HepG2 (cell line): Measurements from ENCODE around the gene PDE3A. TPM values are rescaled to one million over a fixed set of nuclear protein-coding genes. Genes with fewer than 3 reads are reported as not detected.

Experiments used
- ATAC-seq: fragments of 200-7000 bp; cut with Tn5 transposase; 3 replicates; pipeline ENCODE4 v1.9.1; 2020; ENCODE audit warnings: mild to moderate bottlenecking, moderate library complexity
- BruUV-seq: library from RNA; stranded (reverse); fragments of 400-500 nt; replicated peaks from 2 replicates; lab custom pipeline; 2021; lab: Mats Ljungman, UMichigan
- CTCF ChIA-PET: fragments of 300-600 bp; formaldehyde crosslinking; extraction: SDS; loops from one replicate; lab custom pipeline; 2021; ENCODE audit warnings: low total read pairs, inconsistent platforms, low intra/inter-chr PET ratio; lab: Yijun Ruan, JAX
- POLR2A ChIA-PET: fragments of 350-600 bp; sonication (Branson Sonifier 250); formaldehyde crosslinking; loops from one replicate; lab custom pipeline; 2020; ENCODE audit warnings: antibody characterized with exemption, inconsistent platforms; lab: Yijun Ruan, JAX
- DNase-seq: peaks from one replicate; pipeline ENCODE4 v3.0.0-alpha.2; 2015; ENCODE audit warnings: low spot score
- FAIRE-seq: peaks from 3 replicates; lab custom pipeline; 2011; peaks lifted over from hg19 to GRCh38; lab: Jason Lieb, UNC
- H2AFZ ChIP-seq: one replicate; pipeline ENCODE4 v1.6.1; 2011; ENCODE audit warnings: low read length, inconsistent platforms
- H3K27ac ChIP-seq: fragments of 300-600 bp; 3 replicates; pipeline ENCODE4 v1.8.0; 2011; ENCODE audit warnings: mixed run types, mild to moderate bottlenecking, mixed read lengths, low read length, inconsistent platforms; ENCODE audit not compliant: insufficient read depth; ENCODE audit errors: extremely low read length
- H3K27me3 ChIP-seq, 2 experiments: fragments of 200-600 bp in 1 of 2; 2 replicates in 1 of 2; 3 replicates in 1 of 2; pipeline versions ENCODE4 v1.6.0 to v1.8.0; 2011; ENCODE audit warnings: low read length in 2 of 2, mild to moderate bottlenecking in 2 of 2, moderate library complexity in 2 of 2, inconsistent platforms in 1 of 2; ENCODE audit not compliant: insufficient read depth in 2 of 2, control insufficient read depth in 1 of 2
- H3K36me3 ChIP-seq, 2 experiments: fragments of 200-600 bp in 1 of 2; replicated peaks in 1 of 2; 2 replicates in 1 of 2; 3 replicates in 1 of 2; pipeline versions ENCODE4 v1.5.1 to v1.8.0; 2011; ENCODE audit warnings: low read length in 2 of 2, inconsistent platforms in 1 of 2; ENCODE audit not compliant: insufficient read depth in 2 of 2, control insufficient read depth in 1 of 2
- H3K4me1 ChIP-seq: 2 replicates; pipeline ENCODE4 v1.5.1; 2012; ENCODE audit warnings: low read length, inconsistent platforms; ENCODE audit not compliant: insufficient read depth
- H3K4me2 ChIP-seq: 2 replicates; pipeline ENCODE4 v1.6.0; 2011; ENCODE audit warnings: low read depth, low read length, inconsistent platforms
- H3K4me3 ChIP-seq, 3 experiments: fragments of 200-600 bp in 1 of 3; sonication (generic), shearing (Covaris generic) in 1 of 3; replicated peaks in 1 of 3; 2 replicates each; pipeline ENCODE4 v1.5.1; 2011 to 2016; ENCODE audit warnings: low read length in 3 of 3, inconsistent platforms in 2 of 3, low read depth in 2 of 3, mild to moderate bottlenecking in 2 of 3, control low read depth in 1 of 3, mixed read lengths in 1 of 3; ENCODE audit not compliant: insufficient read depth in 1 of 3
- H3K79me2 ChIP-seq: one replicate; pipeline ENCODE4 v1.6.1; 2011; ENCODE audit warnings: low read length, inconsistent platforms; ENCODE audit not compliant: insufficient read depth
- H3K9ac ChIP-seq: 2 replicates; pipeline ENCODE4 v1.6.0; 2011; ENCODE audit warnings: mild to moderate bottlenecking, low read depth, low read length, inconsistent platforms; ENCODE audit not compliant: insufficient read depth
- H3K9me3 ChIP-seq: 2 replicates; pipeline ENCODE4 v1.5.1; 2012; ENCODE audit warnings: mild to moderate bottlenecking, low read length
- H4K20me1 ChIP-seq: 2 replicates; pipeline ENCODE4 v1.6.0; 2011; ENCODE audit warnings: inconsistent platforms, mild to moderate bottlenecking, low read length, moderate library complexity; ENCODE audit not compliant: insufficient read depth
- ARNT2 ChIP-seq: sonication (generic); formaldehyde crosslinking; IDR thresholded peaks from 2 replicates; pipeline ENCODE4 v1.8.0; 2022; ENCODE audit warnings: mild to moderate bottlenecking, low read depth, missing genetic modification reagents, moderate library complexity
- ATF7 ChIP-seq, 2 experiments: fragments of 450-650 bp in 1 of 2; sonication (generic) in 1 of 2; formaldehyde crosslinking in 1 of 2; IDR thresholded peaks; 2 replicates each; pipeline versions ENCODE4 v1.4.0 to v1.6.1; 2016 to 2020; ENCODE audit warnings: antibody characterized with exemption in 1 of 2, mild to moderate bottlenecking in 1 of 2, missing genetic modification reagents in 1 of 2
- FLYWCH1 ChIP-seq: sonication (generic); formaldehyde crosslinking; IDR thresholded peaks from 2 replicates; pipeline ENCODE4 v1.8.1; 2023; ENCODE audit warnings: mild to moderate bottlenecking, missing genetic modification reagents
- KLF9 ChIP-seq: IDR thresholded peaks from 2 replicates; pipeline ENCODE4 v1.6.1; 2016; ENCODE audit warnings: low read depth
- MBD4 ChIP-seq: IDR thresholded peaks from 2 replicates; pipeline ENCODE4 v1.6.1; 2012; ENCODE audit warnings: low read length, inconsistent platforms, borderline replicate concordance
- MTA3 ChIP-seq: sonication (generic); formaldehyde crosslinking; IDR thresholded peaks from 2 replicates; pipeline ENCODE4 v1.4.0; 2020; ENCODE audit warnings: missing genetic modification reagents
- PHF21A ChIP-seq: sonication (generic); formaldehyde crosslinking; IDR thresholded peaks from 2 replicates; pipeline ENCODE4 v1.5.0; 2020; ENCODE audit warnings: mild to moderate bottlenecking, missing genetic modification reagents
- PLRG1 ChIP-seq: fragments of 450-650 bp; conservative IDR thresholded peaks from 2 replicates; pipeline ENCODE4 v1.6.1; 2016
- REXO4 ChIP-seq: sonication (generic); formaldehyde crosslinking; IDR thresholded peaks from 2 replicates; pipeline ENCODE4 v1.8.0; 2022; ENCODE audit warnings: missing genetic modification reagents, mild to moderate bottlenecking, borderline replicate concordance
- SIN3A ChIP-seq: IDR thresholded peaks from 2 replicates; pipeline ENCODE4 v1.6.1; 2011; ENCODE audit warnings: low read depth, mild to moderate bottlenecking, control low read depth, low read length, borderline replicate concordance
- THAP7 ChIP-seq: sonication (generic); formaldehyde crosslinking; IDR thresholded peaks from 2 replicates; pipeline ENCODE4 v1.8.1; 2023; ENCODE audit warnings: mild to moderate bottlenecking, missing genetic modification reagents
- ZBTB3 ChIP-seq: sonication (generic); formaldehyde crosslinking; IDR thresholded peaks from 2 replicates; pipeline ENCODE4 v1.4.0; 2020; ENCODE audit warnings: low read depth, mild to moderate bottlenecking, moderate library complexity, missing genetic modification reagents, borderline replicate concordance
- ZNF10 ChIP-seq: sonication (generic); formaldehyde crosslinking; IDR thresholded peaks from 2 replicates; pipeline ENCODE4 v1.4.0; 2020; ENCODE audit warnings: mild to moderate bottlenecking, low read depth, missing genetic modification reagents, borderline replicate concordance
- ZNF574 ChIP-seq: sonication (generic); formaldehyde crosslinking; IDR thresholded peaks from 2 replicates; pipeline ENCODE4 v1.4.0; 2020; ENCODE audit warnings: missing genetic modification reagents
- ZNF609 ChIP-seq: sonication (generic); formaldehyde crosslinking; IDR thresholded peaks from 2 replicates; pipeline ENCODE4 v1.4.0; 2020; ENCODE audit warnings: mild to moderate bottlenecking, missing genetic modification reagents, borderline replicate concordance
- WGBS: methylation state at CpG from one replicate; pipeline ENCODE4 v1.1.6; 2017; ENCODE audit warnings: low lambda C conversion rate; 5-methylcytosine and 5-hydroxymethylcytosine counted together
- in situ Hi-C: cut with HindIII; loops from 2 replicates; pipeline ENCODE4 v1.10.0; 2017; ENCODE audit warnings: low pct_unique_long_range_greater_than_20kb; ENCODE audit not compliant: extremely low pct_ligation_motif_present
- intact Hi-C: fragments of 100-400 bp; cut with micrococcal nuclease; formaldehyde crosslinking; loops from one replicate; pipeline ENCODE4 v1.10.0; 2022; ENCODE audit not compliant: unreplicated experiment
- polyA plus RNA-seq, 8 experiments: library from polyadenylated mRNA; depleted of rRNA in 3 of 8; stranded (reverse) in 7 of 8; unstranded in 1 of 8; fragments of >200 nt; fragmentation: Illumina TruSeq in 4 of 8; extraction: Trizol in 4 of 8; gene quantifications; 2 replicates each; pipeline versions ENCODE4 v1.2.1 to v1.2.3, GENCODE V29; 2011 to 2016; ENCODE audit warnings: low read depth in 4 of 8, missing spikeins in 1 of 8, mixed read lengths in 1 of 8; ENCODE audit not compliant: insufficient read depth in 1 of 8
- total RNA-seq, 5 experiments: library from RNA; depleted of rRNA; stranded (reverse); fragments of >200 nt; fragmentation: Illumina TruSeq; extraction: Trizol; gene quantifications; 2 replicates each; pipeline ENCODE4 v1.2.3, GENCODE V29; 2016; ENCODE audit warnings: low read depth in 1 of 5

Gene PDE3A
- total and polyA plus RNA-seq, 2 of the 13 experiments (the other 11 are each of a cell fraction or from before 2014, with no cell fraction given): 0.77 to 1.5 TPM

GRCh38 chr12:20593611-20594010, 225.3 kb downstream of the PDE3A start (continued):
- TF ChIP-seq ATF7 (IDR thresholded peaks at IDR 0.05): no peak
- TF ChIP-seq ATF7 (CRISPR knock-in tag; IDR thresholded peaks at IDR 0.05): no peak
- no peak for TF ChIP-seq ZNF10 (CRISPR knock-in tag)

GRCh38 chr12:20596061-20596460, 227.7 kb downstream of the PDE3A start:
- Histone ChIP-seq H3K36me3 (no peaks in the 10 kb centered on the region), H3K27ac (no peak overlapping the region), H3K4me2 (no peak overlapping the region), H3K9me3 (no peaks in the 10 kb centered on the region), H3K4me1 (no peaks in the 10 kb centered on the region), H3K27me3 (no peaks in the 10 kb centered on the region; a peak in 1 of 5 replicates), H3K79me2 (no peaks in the 10 kb centered on the region), H3K9ac (no peak overlapping the region), H4K20me1 (no peaks in the 10 kb centered on the region), H3K4me3 (no peak overlapping the region), H2AFZ (no peak overlapping the region)
- WGBS: 97% methylated on average over 1 of the region's 1 CpG
- BruUV-seq: no TSS peak
- intact Hi-C loops (no loop called here), in situ Hi-C loops (no loop called here)
- ChIA-PET CTCF (no interaction called here), POLR2A (no interaction called here)
- ATAC-seq (no peak), DNase-seq (no peak), FAIRE-seq (no peak)
- TF ChIP-seq SIN3A (no peak), PLRG1 (no peak), KLF9 (CRISPR knock-in tag) (no peak), ZNF609 (no peak), ZNF574 (CRISPR knock-in tag) (no peak), ARNT2 (CRISPR knock-in tag) (no peak), ZBTB3 (CRISPR knock-in tag) (no peak), MBD4 (no peak), REXO4 (no peak), MTA3 (CRISPR knock-in tag) (no peak), PHF21A (CRISPR knock-in tag) (no peak), THAP7 (CRISPR knock-in tag) (no peak), FLYWCH1 (no peak)
